GM12892 (cell line): ENCODE results near the gene SAAL1.

ENCODE experiments used
- POLR2A ChIP-seq: IDR thresholded peaks from 2 replicates; pipeline ENCODE4 v1.6.1; 2011; ENCODE audit warnings: low read depth, low read length, control low read depth
- POLR2AphosphoS5 ChIP-seq: IDR thresholded peaks from 2 replicates; pipeline ENCODE4 v1.6.1; 2011; ENCODE audit warnings: low read depth, low read length, control low read depth

GRCh38 chr11:18081551-18081950 lies 24.3 kb downstream of the SAAL1 start:
- TF ChIP-seq POLR2AphosphoS5: no peak
- no peak for TF ChIP-seq POLR2A
